B cell (primary cell): ENCODE measurements around the gene GNG7. TPM values are rescaled to one million over a fixed set of nuclear protein-coding genes. Genes with fewer than 3 reads are reported as not detected.

Experiments
- ATAC-seq: fragments of 200-7000 bp; cut with Tn5 transposase; one replicate; pipeline ENCODE4 v1.10.0; 2021; ENCODE audit warnings: low read depth, mild to moderate bottlenecking, moderate number of reproducible peaks, moderate library complexity
- CTCF ChIA-PET: fragments of 350-600 bp; sonication (Branson Sonifier 250); formaldehyde crosslinking; loops from one replicate; lab custom pipeline; 2021; ENCODE audit warnings: antibody characterized with exemption, inconsistent platforms; lab: Charles Lee
- POLR2A ChIA-PET: fragments of 350-600 bp; sonication (Branson Sonifier 250); formaldehyde crosslinking; loops from one replicate; lab custom pipeline; 2021; ENCODE audit warnings: antibody characterized with exemption; lab: Charles Lee
- DNase-seq: peaks from one replicate; pipeline ENCODE4 v3.0.0; 2013
- H2AFZ ChIP-seq: 2 replicates; pipeline ENCODE4 v1.6.1; 2012; ENCODE audit warnings: mild to moderate bottlenecking, low read depth, low read length; ENCODE audit not compliant: insufficient read depth, poor library complexity, severe bottlenecking
- H3K27ac ChIP-seq, 2 donors: 1 replicate in 1 of 2; 2 replicates in 1 of 2; pipeline ENCODE4 v1.5.1; 2012 to 2013; ENCODE audit warnings: low read length in 2 of 2, mild to moderate bottlenecking in 2 of 2, moderate library complexity in 1 of 2
- H3K27me3 ChIP-seq, 4 experiments: fragments of 200-600 bp in 1 of 4; sonication (generic) in 1 of 4; replicated peaks in 1 of 4; 1 replicate in 2 of 4; 2 replicates in 2 of 4; pipeline versions ENCODE4 v1.6.1 to v1.7.0; 2013 to 2016; ENCODE audit warnings: low read length in 3 of 4, mild to moderate bottlenecking in 2 of 4, mixed read lengths in 1 of 4, moderate library complexity in 1 of 4; ENCODE audit not compliant: insufficient read depth in 4 of 4, control insufficient read depth in 3 of 4; ENCODE audit errors: control extremely low read depth in 1 of 4
- H3K36me3 ChIP-seq, 2 experiments: replicated peaks in 1 of 2; 1 replicate in 1 of 2; 2 replicates in 1 of 2; pipeline versions ENCODE4 v1.6.1 to v1.7.1; 2013; ENCODE audit warnings: low read length in 1 of 2; ENCODE audit not compliant: insufficient read depth in 2 of 2, control insufficient read depth in 1 of 2; ENCODE audit errors: control extremely low read depth in 1 of 2, extremely low read depth in 1 of 2
- H3K4me1 ChIP-seq, 2 donors: fragments of 200-600 bp in 1 of 2; sonication (generic) in 1 of 2; 1 replicate in 1 of 2; 2 replicates in 1 of 2; pipeline versions ENCODE4 v1.5.1 to v1.6.1; 2013 to 2017; ENCODE audit warnings: low read length in 2 of 2; ENCODE audit not compliant: control insufficient read depth in 2 of 2, insufficient read depth in 2 of 2
- H3K4me2 ChIP-seq: replicated peaks from 2 replicates; pipeline ENCODE3; 2012; ENCODE audit warnings: mild to moderate bottlenecking, low read depth, low read length; ENCODE audit not compliant: poor library complexity, severe bottlenecking
- H3K4me3 ChIP-seq, 5 experiments: fragments of 200-600 bp in 1 of 5; sonication (generic) in 1 of 5; 1 replicate in 3 of 5; 2 replicates in 2 of 5; pipeline versions ENCODE4 v1.5.1 to v1.7.0; 2011 to 2016; ENCODE audit warnings: low read length in 4 of 5, mild to moderate bottlenecking in 4 of 5, low read depth in 2 of 5, control low read depth in 1 of 5, moderate library complexity in 1 of 5; ENCODE audit not compliant: insufficient read depth in 1 of 5; ENCODE audit errors: control extremely low read depth in 1 of 5, extremely low read depth in 1 of 5
- H3K79me2 ChIP-seq: fragments of 200-600 bp; sonication (generic); one replicate; pipeline ENCODE4 v1.6.0; 2016; ENCODE audit warnings: low read length; ENCODE audit not compliant: control insufficient read depth, insufficient read depth
- H3K9ac ChIP-seq: fragments of 200-600 bp; sonication (generic); 2 replicates; pipeline ENCODE4 v1.6.1; 2017; ENCODE audit warnings: mild to moderate bottlenecking, low read length, moderate library complexity
- H3K9me3 ChIP-seq, 3 donors: one replicate each; pipeline versions ENCODE4 v1.6.1 to v1.7.1; 2013; ENCODE audit warnings: low read length in 2 of 3; ENCODE audit not compliant: control insufficient read depth in 2 of 3, insufficient read depth in 1 of 3; ENCODE audit errors: control extremely low read depth in 1 of 3
- H4K20me1 ChIP-seq: 2 replicates; pipeline ENCODE4 v1.6.0; 2012; ENCODE audit warnings: mild to moderate bottlenecking, low read length; ENCODE audit not compliant: insufficient read depth, control insufficient read depth, poor library complexity, severe bottlenecking
- H3K27ac Mint-ChIP-seq: one replicate; pipeline ENCODE4 v1.8.0; 2021; ENCODE audit warnings: mixed read lengths
- H3K27me3 Mint-ChIP-seq: one replicate; pipeline ENCODE4 v1.8.0; 2021; ENCODE audit warnings: mixed read lengths
- H3K4me1 Mint-ChIP-seq: one replicate; pipeline ENCODE4 v1.8.0; 2021; ENCODE audit warnings: mixed read lengths
- H3K4me3 Mint-ChIP-seq: one replicate; pipeline ENCODE4 v1.8.0; 2021; ENCODE audit warnings: mixed read lengths
- H3K9me3 Mint-ChIP-seq: one replicate; pipeline ENCODE4 v1.8.0; 2022; ENCODE audit warnings: mixed read lengths; ENCODE audit not compliant: insufficient read depth
- CTCF ChIP-seq: fragments of 200-600 bp; IDR thresholded peaks from one replicate; pipeline ENCODE4 v1.8.0; 2022; ENCODE audit warnings: antibody characterized with exemption, mild to moderate bottlenecking
- EZH2 ChIP-seq: IDR thresholded peaks from 2 replicates; pipeline ENCODE4 v1.6.1; 2012; ENCODE audit warnings: borderline replicate concordance, low read depth, mild to moderate bottlenecking, moderate library complexity, low read length; ENCODE audit not compliant: insufficient read depth, poor library complexity, severe bottlenecking
- WGBS: methylation state at CpG from one replicate; pipeline ENCODE4 v1.1.5; 2013; ENCODE audit warnings: missing lambda C conversion rate; ENCODE audit not compliant: insufficient coverage; 5-methylcytosine and 5-hydroxymethylcytosine counted together
- intact Hi-C: fragments of 100-400 bp; cut with micrococcal nuclease; formaldehyde crosslinking; loops from one replicate; pipeline ENCODE4 v1.10.0; 2022
- polyA plus RNA-seq: library from polyadenylated mRNA; depleted of rRNA; stranded (reverse); fragments of >200 nt; gene quantifications from 2 replicates; pipeline ENCODE4 v1.2.3, GENCODE V29; 2012
- total RNA-seq, 2 donors: library from RNA; stranded (reverse); fragments of 120-200 nt in 1 of 2; gene quantifications; 1 replicate in 1 of 2; 2 replicates in 1 of 2; pipeline versions ENCODE4 v1.2.3 to v1.2.4, GENCODE V29; 2013 to 2022

The GNG7 gene
- total and polyA plus RNA-seq, 2 donors (not counting 1 experiment from before 2014, with no cell fraction given): 76.3 to 153 TPM

GRCh38 chr19:2547033-2547680, 155.3 kb downstream of the GNG7 start:
- peaks cover 83% of the 10 kb centered on the region for H3K79me2 ChIP-seq
- H3K9me3 ChIP-seq: peaks cover 0 to 4% (median 0%) of the 10 kb centered on the region in 3 donors
- H3K27me3 ChIP-seq: no peaks in the 10 kb centered on the region
- H3K9ac ChIP-seq: no peak overlapping the region
- CTCF ChIA-PET: no interaction called here
- DNase-seq (no peak), ATAC-seq (no peak)
- no peak overlapping the region for H3K4me3 Mint-ChIP-seq
- 96% methylated on average over 15 of the region's 15 CpGs for WGBS
- H3K36me3 ChIP-seq: peaks cover 6 to 21% of the 10 kb centered on the region in 2 experiments
- H3K4me3 ChIP-seq: no peak overlapping the region
- peaks cover 94% of the 10 kb centered on the region for H4K20me1 ChIP-seq
- no peaks in the 10 kb centered on the region for H3K9me3 Mint-ChIP-seq
- H3K4me2 ChIP-seq: no peak overlapping the region
- intact Hi-C loops: loop anchor here (10.0 kb wide), 1 partner anchor 48 kb away; no protein-coding TSS in a partner anchor
- TF ChIP-seq EZH2: no peak
- TF ChIP-seq CTCF: no peak
- H2AFZ ChIP-seq: no peak overlapping the region
- H3K4me1 Mint-ChIP-seq: peaks cover 37% of the 10 kb centered on the region
- no peaks in the 10 kb centered on the region for H3K27me3 Mint-ChIP-seq
- no peak overlapping the region for H3K27ac Mint-ChIP-seq
- no peak overlapping the region for H3K27ac ChIP-seq
- POLR2A ChIA-PET: interaction anchor here (1.0 kb wide), 1 partner anchor 11 kb away, joined by 3 read pairs; no protein-coding TSS in a partner anchor
- H3K4me1 ChIP-seq: peaks cover 21 to 29% of the 10 kb centered on the region in 2 donors
